SJCRH30 (cell line): ENCODE data around the gene TP53. TPM values are rescaled to one million over a fixed set of nuclear protein-coding genes. Genes with fewer than 3 reads are reported as not detected.

Experiments used
- total RNA-seq: library from RNA; depleted of rRNA; stranded (reverse); fragments of >200 nt; shearing (Covaris generic); gene quantifications from 2 replicates; pipeline ENCODE4 v1.2.3, GENCODE V29; 2014; rRNA removed

Gene TP53
- total RNA-seq, 1 experiment from 2014 or later = 37.8 TPM

Other genes with a start within 250 kb of the TP53 start
- 4.0 and 5.0 TPM in 2 replicates for gene FGF11, start 248.0 kb downstream of the TP53 start, total RNA-seq
- gene CHRNB1, start 242.4 kb downstream of the TP53 start, total RNA-seq = 33.3 and 36.9 TPM in 2 replicates
- 4.7 and 5.3 TPM in 2 replicates for gene ZBTB4, start 207.9 kb downstream of the TP53 start, total RNA-seq
- not detected in 2 replicates for gene SLC35G6, start 206.0 kb downstream of the TP53 start, total RNA-seq
- gene POLR2A, start 203.1 kb downstream of the TP53 start, total RNA-seq = 27.7 and 32.0 TPM in 2 replicates
- gene TNFSF12, start 138.4 kb downstream of the TP53 start, total RNA-seq = not detected in 2 replicates
- 0.40 and 0.41 TPM in 2 replicates for gene TNFSF13, start 128.7 kb downstream of the TP53 start, total RNA-seq
- gene SENP3, start 125.6 kb downstream of the TP53 start, total RNA-seq = 63.8 and 73.6 TPM in 2 replicates
- 0.18 TPM in 1 of 2 replicates, not detected in the other for gene CD68, start 107.9 kb downstream of the TP53 start, total RNA-seq
- 44.1 and 49.9 TPM in 2 replicates for gene MPDU1, start 103.6 kb downstream of the TP53 start, total RNA-seq
- gene SOX15, start 97.4 kb downstream of the TP53 start, total RNA-seq = 0.10 and 0.30 TPM in 2 replicates
- gene FXR2, start 72.6 kb downstream of the TP53 start, total RNA-seq = 30.2 and 30.6 TPM in 2 replicates
- 17.3 and 17.6 TPM in 2 replicates for gene SAT2, start 59.7 kb downstream of the TP53 start, total RNA-seq
- 0.14 and 0.38 TPM in 2 replicates for gene SHBG, start 57.4 kb downstream of the TP53 start, total RNA-seq
- gene ATP1B2, start 36.6 kb downstream of the TP53 start, total RNA-seq = 0.04 and 0.10 TPM in 2 replicates
- 14.9 and 15.6 TPM in 2 replicates for gene WRAP53, start 987 bp upstream of the TP53 start, total RNA-seq
- gene EFNB3, start 17.7 kb upstream of the TP53 start, total RNA-seq = 3.5 and 4.1 TPM in 2 replicates
- gene DNAH2, start 30.3 kb upstream of the TP53 start, total RNA-seq = not detected in 2 replicates
- gene KDM6B, start 146.7 kb upstream of the TP53 start, total RNA-seq = 6.4 and 9.0 TPM in 2 replicates
- gene TMEM88, start 167.6 kb upstream of the TP53 start, total RNA-seq = 0.36 and 0.63 TPM in 2 replicates
- gene NAA38, start 170.1 kb upstream of the TP53 start, total RNA-seq = 30.4 and 45.3 TPM in 2 replicates
- 3.5 and 5.3 TPM in 2 replicates for gene CYB5D1, start 170.5 kb upstream of the TP53 start, total RNA-seq
- 101 and 109 TPM in 2 replicates for gene CHD3, start 201.3 kb upstream of the TP53 start, total RNA-seq
- 6.6 and 7.1 TPM in 2 replicates for gene RNF227, start 228.8 kb upstream of the TP53 start, total RNA-seq
- 0.61 and 0.73 TPM in 2 replicates for gene KCNAB3, start 242.4 kb upstream of the TP53 start, total RNA-seq
- gene TRAPPC1, start 244.5 kb upstream of the TP53 start, total RNA-seq = 36.5 and 38.8 TPM in 2 replicates
- gene CNTROB, start 244.7 kb upstream of the TP53 start, total RNA-seq = 27.5 and 29.8 TPM in 2 replicates